ENCODE results near the gene PKMYT1. TPM values are rescaled to one million over a fixed set of nuclear protein-coding genes. Genes with fewer than 3 reads are reported as not detected.

PKMYT1 gene
- total RNA-seq, 1 donor from 2014 or later: 6.9 TPM

- no peak for TF ChIP-seq POLR2AphosphoS5 (IDR thresholded peaks at IDR 0.05; ENCODE audit: insufficient read depth in 1 of 2, low read depth in 1 of 2)
- TF ChIP-seq POLR2A (IDR thresholded peaks at IDR 0.05): no peak
- no peak for TF ChIP-seq CTCF (IDR thresholded peaks at IDR 0.05)
- no peak overlapping the region for H3K27ac ChIP-seq
- H3K4me3 ChIP-seq: no peak overlapping the region
- H3K4me1 ChIP-seq: peaks cover 10% of the 10 kb centered on the region
- H3K27me3 ChIP-seq: no peaks in the 10 kb centered on the region
- no peaks in the 10 kb centered on the region for H3K36me3 ChIP-seq
- no peak for DNase-seq (ENCODE audit: extremely low spot score in 2 of 2)
- no peaks in the 10 kb centered on the region for H3K9me3 ChIP-seq
- intact Hi-C loops (cut with DNase I): no loop called here
These were observed 5.0 kb downstream of the PKMYT1 start for GRCh38 chr16:2975161-2975795.

- Histone ChIP-seq H3K9me3 (no peaks in the 10 kb centered on the region), H3K4me1 (peaks cover 10% of the 10 kb centered on the region), H3K36me3 (no peaks in the 10 kb centered on the region), H3K27ac (no peak overlapping the region), H3K27me3 (no peaks in the 10 kb centered on the region), H3K4me3 (no peak overlapping the region)
- TF ChIP-seq CTCF (IDR thresholded peaks at IDR 0.05) (no peak), POLR2AphosphoS5 (IDR thresholded peaks at IDR 0.05; ENCODE audit: insufficient read depth in 1 of 2, low read depth in 1 of 2) (no peak)
- no peak for DNase-seq (ENCODE audit: extremely low spot score in 2 of 2)
- intact Hi-C loops (cut with DNase I): no loop called here
These were observed 5.8 kb downstream of the PKMYT1 start for GRCh38 chr16:2974319-2975056.

GRCh38 chr16:2973605-2974318 is 6.5 kb downstream of the PKMYT1 start:
- H3K4me3 ChIP-seq: no peak overlapping the region
- H3K27me3 ChIP-seq: no peaks in the 10 kb centered on the region
- no peak for DNase-seq (ENCODE audit: extremely low spot score in 2 of 2)
- H3K9me3 ChIP-seq: no peaks in the 10 kb centered on the region
- no peaks in the 10 kb centered on the region for H3K36me3 ChIP-seq
- H3K27ac ChIP-seq: no peak overlapping the region
- intact Hi-C loops (cut with DNase I): no loop called here
- H3K4me1 ChIP-seq: peaks cover 12% of the 10 kb centered on the region
- TF ChIP-seq CTCF (IDR thresholded peaks at IDR 0.05) (no peak), POLR2A (IDR thresholded peaks at IDR 0.05) (no peak), POLR2AphosphoS5 (IDR thresholded peaks at IDR 0.05; ENCODE audit: insufficient read depth in 1 of 2, low read depth in 1 of 2) (no peak)

- Histone ChIP-seq H3K27ac (no peak overlapping the region), H3K4me1 (peaks cover 19% of the 10 kb centered on the region), H3K36me3 (no peaks in the 10 kb centered on the region), H3K4me3 (no peak overlapping the region), H3K27me3 (no peaks in the 10 kb centered on the region), H3K9me3 (no peaks in the 10 kb centered on the region)
- no peak for TF ChIP-seq POLR2A (IDR thresholded peaks at IDR 0.05)
- no peak for TF ChIP-seq CTCF (IDR thresholded peaks at IDR 0.05)
- no peak for TF ChIP-seq POLR2AphosphoS5 (IDR thresholded peaks at IDR 0.05; ENCODE audit: insufficient read depth in 1 of 2, low read depth in 1 of 2)
- no peak for DNase-seq (ENCODE audit: extremely low spot score in 2 of 2)
- intact Hi-C loops (cut with DNase I): no loop called here
These were observed 7.2 kb downstream of the PKMYT1 start for GRCh38 chr16:2973093-2973492.
